Testis (tissue), 3 donors: ENCODE data around the gene PEX11A. TPM values are rescaled to one million over a fixed set of nuclear protein-coding genes. Genes with fewer than 3 reads are reported as not detected.
A peak's percentile ranks its signal among the peaks of the same experiment; 100 is the strongest.

Source experiments
- DNase-seq: peaks from one replicate; pipeline ENCODE4 v3.0.0-alpha.2; 2019
- H3K27ac ChIP-seq, 2 donors: fragments of 200-600 bp; sonication (generic); one replicate each; pipeline ENCODE4 v1.5.1; 2019
- H3K27me3 ChIP-seq: fragments of 200-600 bp; sonication (generic); one replicate; pipeline ENCODE4 v1.5.1; 2019
- H3K36me3 ChIP-seq: fragments of 200-600 bp; sonication (generic); one replicate; pipeline ENCODE4 v1.5.1; 2017; ENCODE audit warnings: low read depth; ENCODE audit errors: missing control alignments
- H3K4me1 ChIP-seq: fragments of 200-600 bp; sonication (generic); one replicate; pipeline ENCODE4 v1.5.1; 2019
- H3K4me3 ChIP-seq, 2 donors: fragments of 200-600 bp; sonication (generic); one replicate each; pipeline ENCODE4 v1.5.1; 2017 to 2019
- H3K9me3 ChIP-seq: fragments of 200-600 bp; sonication (generic); one replicate; pipeline ENCODE4 v1.5.1; 2017
- POLR2A ChIP-seq: fragments of 450-650 bp; IDR thresholded peaks from one replicate; pipeline ENCODE4 v1.6.1; 2017; ENCODE audit warnings: antibody characterized with exemption, mild to moderate bottlenecking, moderate library complexity
- WGBS, 2 donors: methylation state at CpG; one replicate each; pipeline ENCODE4 v1.1.5; 2018; 5-methylcytosine and 5-hydroxymethylcytosine counted together
- intact Hi-C: fragments of 100-400 bp; cut with DNase I; formaldehyde crosslinking; loops from one replicate; pipeline ENCODE4 v1.15.1; 2023; ENCODE audit warnings: low total_unique reads
- polyA plus RNA-seq: library from polyadenylated mRNA; stranded (reverse); fragments of 350-450 nt; fragmentation: Illumina TruSeq; extraction: RNeasy Lipid Tissue Mini Kit (QIAGEN cat#74804); gene quantifications from one replicate; pipeline ENCODE4 v1.2.3, GENCODE V29; 2014; ENCODE audit warnings: low read depth, low replicate concordance; ENCODE audit not compliant: insufficient read depth
- total RNA-seq, 2 donors: library from RNA; depleted of rRNA; stranded (reverse); fragments of >200 nt; gene quantifications; one replicate each; pipeline ENCODE4 v1.2.3, GENCODE V29; 2016
- TF ChIP-seq, protein P1 (sequence below), 3 experiments: fragments of 450-650 bp in 2 of 3; fragments of 200-600 bp in 1 of 3; sonication (generic) in 1 of 3; IDR thresholded peaks; one replicate each; pipeline ENCODE4 v1.5.1; 2016 to 2019; ENCODE audit warnings: antibody characterized with exemption in 3 of 3, mild to moderate bottlenecking in 2 of 3, moderate library complexity in 1 of 3

Gene PEX11A
- total and polyA plus RNA-seq, 3 donors from 2014 or later = 12.3 to 31.8 (median 15.0) TPM

GRCh38 chr15:89666184-89666857 lies 24.2 kb downstream of the PEX11A start:
- H3K4me3 ChIP-seq = peak overlapping the region; percentile 48 to 54

GRCh38 chr15:89665449-89666181 lies 24.9 kb downstream of the PEX11A start:
- H3K4me1 ChIP-seq = peaks cover 10% of the 10 kb centered on the region
- H3K27ac ChIP-seq = peak overlapping the region; percentile 55 to 78
- no peaks in the 10 kb centered on the region for H3K27me3 ChIP-seq
- peak; percentile 69 for DNase-seq
- H3K4me3 ChIP-seq = peak overlapping the region; percentile 48 to 54
- H3K36me3 ChIP-seq = no peaks in the 10 kb centered on the region
- intact Hi-C loops = no loop called here
- no peaks in the 10 kb centered on the region for H3K9me3 ChIP-seq
- TF ChIP-seq, protein P1, sequence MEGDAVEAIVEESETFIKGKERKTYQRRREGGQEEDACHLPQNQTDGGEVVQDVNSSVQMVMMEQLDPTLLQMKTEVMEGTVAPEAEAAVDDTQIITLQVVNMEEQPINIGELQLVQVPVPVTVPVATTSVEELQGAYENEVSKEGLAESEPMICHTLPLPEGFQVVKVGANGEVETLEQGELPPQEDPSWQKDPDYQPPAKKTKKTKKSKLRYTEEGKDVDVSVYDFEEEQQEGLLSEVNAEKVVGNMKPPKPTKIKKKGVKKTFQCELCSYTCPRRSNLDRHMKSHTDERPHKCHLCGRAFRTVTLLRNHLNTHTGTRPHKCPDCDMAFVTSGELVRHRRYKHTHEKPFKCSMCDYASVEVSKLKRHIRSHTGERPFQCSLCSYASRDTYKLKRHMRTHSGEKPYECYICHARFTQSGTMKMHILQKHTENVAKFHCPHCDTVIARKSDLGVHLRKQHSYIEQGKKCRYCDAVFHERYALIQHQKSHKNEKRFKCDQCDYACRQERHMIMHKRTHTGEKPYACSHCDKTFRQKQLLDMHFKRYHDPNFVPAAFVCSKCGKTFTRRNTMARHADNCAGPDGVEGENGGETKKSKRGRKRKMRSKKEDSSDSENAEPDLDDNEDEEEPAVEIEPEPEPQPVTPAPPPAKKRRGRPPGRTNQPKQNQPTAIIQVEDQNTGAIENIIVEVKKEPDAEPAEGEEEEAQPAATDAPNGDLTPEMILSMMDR (IDR thresholded peaks at IDR 0.05) = no peak
- TF ChIP-seq POLR2A = no peak
- WGBS, 2 donors = 0 to 3% methylated on average over 17 to 60 of the region's 72 CpGs

More at GRCh38 chr15:89666184-89666857, 24.2 kb downstream of the PEX11A start:
- H3K9me3 ChIP-seq = no peaks in the 10 kb centered on the region
- no peaks in the 10 kb centered on the region for H3K36me3 ChIP-seq
- H3K4me1 ChIP-seq = peaks cover 10% of the 10 kb centered on the region
- no peak for DNase-seq
- H3K27me3 ChIP-seq = no peaks in the 10 kb centered on the region
- TF ChIP-seq, protein P1 (IDR thresholded peaks at IDR 0.05) = no peak
- TF ChIP-seq POLR2A = no peak
- WGBS, 2 donors = 56 to 69% methylated on average over 5 to 8 of the region's 8 CpGs
- intact Hi-C loops = no loop called here
- peak overlapping the region; percentile 55 to 78 for H3K27ac ChIP-seq

GRCh38 chr15:89664441-89665350 lies 25.9 kb downstream of the PEX11A start:
- Histone ChIP-seq H3K9me3 (no peaks in the 10 kb centered on the region), H3K27me3 (no peaks in the 10 kb centered on the region), H3K27ac (peak overlapping the region; percentile 55 to 78), H3K4me1 (peaks cover 10% of the 10 kb centered on the region), H3K36me3 (no peaks in the 10 kb centered on the region), H3K4me3 (peak overlapping the region; percentile 48 to 54)
- no peak for TF ChIP-seq POLR2A
- TF ChIP-seq, protein P1 (IDR thresholded peaks at IDR 0.05) = no peak
- WGBS, 2 donors = 74 to 82% methylated on average over 13 of the region's 13 CpGs
- intact Hi-C loops = no loop called here
- no peak for DNase-seq

- Histone ChIP-seq H3K9me3 (no peaks in the 10 kb centered on the region), H3K27ac (peak overlapping the region in 1 of 2 donors; percentile 33), H3K27me3 (no peaks in the 10 kb centered on the region), H3K4me1 (peaks cover 10% of the 10 kb centered on the region), H3K4me3 (no peak overlapping the region), H3K36me3 (no peaks in the 10 kb centered on the region)
- intact Hi-C loops = no loop called here
- DNase-seq = peak; percentile 42
- TF ChIP-seq POLR2A = no peak
- TF ChIP-seq, protein P1 (IDR thresholded peaks at IDR 0.05) = no peak
- WGBS, 2 donors = 42 to 55% methylated on average over 10 to 11 of the region's 11 CpGs
Observed at GRCh38 chr15:89662893-89663626, 27.5 kb downstream of the PEX11A start.
